AG09309 (cell line): ENCODE measurements around the gene SHQ1.
"Not testable (repeated sequence)": the region's sequence is repeated elsewhere in the genome, so short reads cannot be mapped to it uniquely, and the experiment has no call there.

Experiments
- DNase-seq: peaks from one replicate; pipeline ENCODE4 v3.0.0-alpha.2; 2010; ENCODE audit warnings: low read depth
- H3K4me3 ChIP-seq: 2 replicates; pipeline ENCODE4 v1.5.1; 2011; ENCODE audit warnings: mild to moderate bottlenecking, low read depth, low read length, moderate library complexity; ENCODE audit not compliant: control insufficient read depth
- TF ChIP-seq, protein P1 (sequence below): IDR thresholded peaks from 2 replicates; pipeline ENCODE4 v1.5.1; 2011; ENCODE audit warnings: mild to moderate bottlenecking, low read depth, low read length, inconsistent platforms; ENCODE audit not compliant: insufficient read depth, control insufficient read depth; ENCODE audit errors: missing control alignments

Gene SHQ1

DNA sequence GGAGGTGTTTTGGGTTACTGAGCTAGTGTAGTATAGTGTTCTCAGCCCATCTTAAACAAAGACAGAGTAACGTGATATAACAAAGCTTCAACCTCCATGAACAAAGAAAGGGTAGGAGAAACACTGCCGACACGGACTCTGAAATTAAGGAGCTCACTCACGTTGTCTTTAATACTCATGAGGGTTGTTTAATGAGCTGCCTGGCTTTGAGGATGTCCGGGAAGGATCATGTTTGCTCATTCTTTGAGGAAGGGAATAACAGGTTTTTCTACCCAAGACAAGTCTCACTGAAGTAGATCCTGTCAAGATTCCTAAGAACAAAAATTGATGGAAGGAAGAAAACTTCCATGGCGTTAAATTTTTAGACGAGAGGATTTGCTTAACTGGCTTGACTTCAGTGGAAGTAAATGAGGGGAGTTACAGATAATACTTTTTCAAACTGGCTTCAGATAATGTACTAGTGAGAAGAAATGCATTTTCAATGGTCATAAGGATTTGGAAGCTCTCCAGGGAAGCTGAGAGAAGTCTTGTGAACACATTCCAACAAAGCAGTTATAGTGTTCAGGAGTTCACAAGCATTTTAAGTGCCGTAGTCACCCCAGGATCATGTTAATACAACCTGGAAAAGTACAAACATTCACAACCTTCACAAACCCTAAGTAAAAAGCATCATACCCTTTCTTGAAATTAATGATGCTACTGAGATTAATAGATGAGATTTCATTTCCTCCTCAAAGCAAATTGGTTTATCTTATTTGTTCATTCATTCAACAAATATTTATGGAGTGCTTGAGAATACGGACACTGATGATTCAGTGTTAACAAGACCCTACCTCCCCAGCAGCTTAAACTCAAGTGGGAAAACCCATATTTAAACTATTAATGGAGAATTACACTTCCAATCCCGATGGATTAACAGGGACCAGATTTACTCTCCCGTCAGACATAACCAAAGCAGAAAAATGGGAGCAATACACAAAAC is 101.5 kb downstream of the SHQ1 start:
- TF ChIP-seq, protein P1, sequence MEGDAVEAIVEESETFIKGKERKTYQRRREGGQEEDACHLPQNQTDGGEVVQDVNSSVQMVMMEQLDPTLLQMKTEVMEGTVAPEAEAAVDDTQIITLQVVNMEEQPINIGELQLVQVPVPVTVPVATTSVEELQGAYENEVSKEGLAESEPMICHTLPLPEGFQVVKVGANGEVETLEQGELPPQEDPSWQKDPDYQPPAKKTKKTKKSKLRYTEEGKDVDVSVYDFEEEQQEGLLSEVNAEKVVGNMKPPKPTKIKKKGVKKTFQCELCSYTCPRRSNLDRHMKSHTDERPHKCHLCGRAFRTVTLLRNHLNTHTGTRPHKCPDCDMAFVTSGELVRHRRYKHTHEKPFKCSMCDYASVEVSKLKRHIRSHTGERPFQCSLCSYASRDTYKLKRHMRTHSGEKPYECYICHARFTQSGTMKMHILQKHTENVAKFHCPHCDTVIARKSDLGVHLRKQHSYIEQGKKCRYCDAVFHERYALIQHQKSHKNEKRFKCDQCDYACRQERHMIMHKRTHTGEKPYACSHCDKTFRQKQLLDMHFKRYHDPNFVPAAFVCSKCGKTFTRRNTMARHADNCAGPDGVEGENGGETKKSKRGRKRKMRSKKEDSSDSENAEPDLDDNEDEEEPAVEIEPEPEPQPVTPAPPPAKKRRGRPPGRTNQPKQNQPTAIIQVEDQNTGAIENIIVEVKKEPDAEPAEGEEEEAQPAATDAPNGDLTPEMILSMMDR, result no peak
- H3K4me3 ChIP-seq, result no peak overlapping the region
- DNase-seq, result no peak

DNA sequence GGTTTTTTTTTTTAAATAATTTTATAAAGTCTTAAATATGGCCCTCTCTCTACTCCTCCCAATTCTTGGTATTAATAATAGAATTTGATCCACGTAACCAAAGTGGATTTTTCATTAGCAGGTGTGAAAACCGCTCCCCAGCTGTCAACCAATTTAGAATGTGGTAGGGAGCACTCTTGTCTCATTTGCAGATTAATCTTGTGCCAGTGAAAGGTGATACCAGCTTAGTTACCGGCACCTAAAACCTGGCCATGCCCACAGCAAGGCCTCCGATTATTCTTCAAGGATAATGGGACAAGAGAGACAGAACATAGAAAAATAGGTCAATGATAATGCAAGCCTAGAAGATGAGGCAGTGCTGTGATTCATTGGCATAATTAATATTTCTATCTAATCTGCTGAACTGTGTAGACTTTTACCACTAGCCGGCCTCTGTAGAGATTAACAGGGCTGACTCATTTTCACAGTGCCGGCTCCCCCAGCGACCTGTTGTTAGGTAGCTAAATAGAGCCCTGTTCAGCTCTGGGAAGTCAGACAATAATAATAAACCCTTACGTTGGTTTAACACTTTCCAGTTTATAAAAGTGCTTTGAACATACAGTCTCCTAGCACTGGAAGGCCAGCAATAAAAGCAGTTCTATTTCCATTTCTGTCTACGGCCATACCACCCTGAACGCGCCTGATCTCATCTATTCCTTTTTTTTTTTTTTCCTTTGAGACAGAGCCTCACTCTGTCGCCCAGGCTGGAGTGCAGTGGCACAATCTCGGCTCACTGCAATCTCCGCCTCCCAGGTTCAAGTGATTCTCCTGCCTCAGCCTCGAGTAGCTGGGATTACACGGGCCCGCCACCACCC is 102.9 kb downstream of the SHQ1 start:
- no peak overlapping the region for H3K4me3 ChIP-seq
- TF ChIP-seq, protein P1, result no peak
- DNase-seq, result no peak

DNA sequence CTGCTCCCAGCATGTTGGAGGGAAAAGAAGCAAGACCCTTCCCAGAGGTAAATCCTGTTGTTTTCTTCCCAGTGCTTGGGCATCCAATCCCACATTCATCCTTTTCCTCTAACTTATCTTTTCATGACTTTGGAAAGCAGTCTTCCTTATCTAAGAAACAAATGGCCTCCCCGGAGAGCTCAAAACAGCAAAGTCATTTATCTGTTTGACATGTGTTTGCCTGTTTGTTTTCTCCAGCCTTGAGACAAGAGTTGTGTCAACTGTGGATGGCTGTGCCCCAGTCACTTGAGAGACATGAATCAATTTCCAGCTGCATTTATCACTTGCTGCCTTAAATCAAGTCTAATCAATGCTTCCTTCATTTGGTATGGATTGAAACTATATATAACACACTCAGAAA is 103.9 kb downstream of the SHQ1 start:
- no peak for DNase-seq
- TF ChIP-seq, protein P1, result no peak
- H3K4me3 ChIP-seq, result no peak overlapping the region

DNA sequence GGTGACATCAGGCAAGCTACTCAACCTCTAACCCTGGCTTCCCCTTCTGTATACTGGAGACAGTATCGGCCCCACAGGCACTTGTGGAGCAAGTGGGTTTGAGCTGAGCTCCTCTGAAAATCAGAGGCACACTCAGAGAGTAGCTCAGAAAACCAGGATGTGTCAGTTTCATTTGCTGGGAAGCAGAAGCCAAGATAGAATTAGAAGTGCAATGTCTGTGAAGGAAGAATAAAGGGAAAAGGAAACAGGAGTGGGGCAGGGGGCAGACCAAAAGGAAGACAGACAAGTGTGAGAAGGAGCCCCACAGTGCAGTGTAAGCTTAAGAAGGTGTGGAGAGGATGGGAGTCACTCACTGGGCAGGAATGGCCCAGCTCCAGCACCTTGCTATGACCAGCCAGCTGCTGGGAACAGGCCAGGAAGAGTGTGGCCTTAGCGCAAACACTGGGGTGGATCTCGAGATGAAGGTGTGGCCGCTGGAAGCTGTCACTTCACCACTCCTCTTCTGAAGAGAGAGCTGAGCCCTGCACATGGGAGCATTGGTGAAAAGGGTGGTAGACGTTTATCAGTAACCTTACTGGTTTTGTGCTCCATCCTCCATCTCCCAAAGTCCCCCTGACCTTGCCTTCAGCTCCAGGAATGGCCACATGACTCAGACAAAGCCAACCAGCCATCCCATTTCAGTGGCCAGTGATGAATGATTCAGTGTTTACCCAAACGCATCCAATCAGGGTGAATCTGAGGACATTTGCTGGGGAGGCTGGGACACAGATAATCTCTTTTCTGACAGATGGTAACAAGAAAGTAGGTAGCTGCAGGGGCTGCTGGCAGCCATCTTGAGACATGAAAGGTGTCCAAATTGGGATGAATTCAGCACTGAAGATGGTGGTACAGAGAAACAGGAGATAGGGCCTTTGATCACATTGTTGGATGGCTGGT is 108.4 kb downstream of the SHQ1 start:
- no peak for DNase-seq
- TF ChIP-seq, protein P1, result no peak
- H3K4me3 ChIP-seq, result no peak overlapping the region

DNA sequence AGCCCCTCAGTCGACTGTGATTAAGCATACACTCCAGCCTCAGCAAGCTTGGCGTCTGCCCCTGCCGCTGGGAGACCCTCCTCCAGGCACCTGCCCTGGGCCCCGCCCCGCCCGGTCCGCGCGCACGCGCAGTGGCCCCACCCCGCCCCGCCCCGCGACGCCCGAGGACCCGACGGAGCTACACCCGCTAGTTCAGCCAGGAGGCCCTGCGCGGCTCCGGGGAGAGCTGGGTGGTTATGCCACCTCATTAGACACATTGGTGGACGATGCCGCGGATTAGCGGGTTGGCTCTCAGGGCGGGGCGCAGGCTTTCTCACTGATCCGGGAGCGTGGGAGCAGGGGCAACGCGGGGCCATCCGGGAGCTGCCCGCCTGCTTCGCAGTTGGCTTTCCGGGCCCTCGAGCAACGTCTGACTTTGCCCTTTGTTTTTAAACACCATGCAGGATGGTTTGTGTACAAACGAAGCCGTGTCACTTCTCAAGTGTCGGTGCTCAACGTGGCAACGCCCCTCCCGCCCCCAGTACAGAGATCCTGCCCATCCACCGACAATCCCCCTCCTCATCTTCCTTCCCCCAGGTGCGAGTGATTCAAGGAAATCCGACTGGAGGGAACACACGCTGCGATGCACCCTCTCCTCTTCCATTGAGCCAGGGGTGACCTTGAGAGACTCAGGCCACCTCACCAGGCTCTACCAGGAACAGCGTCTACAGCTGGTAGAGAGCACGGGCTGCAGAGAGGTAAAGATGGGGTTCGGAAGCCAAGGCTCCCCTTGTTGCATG is 109.3 kb downstream of the SHQ1 start:
- TF ChIP-seq, protein P1, result no peak
- DNase-seq, result no peak
- peak overlapping the region; percentile 22 for H3K4me3 ChIP-seq

DNA sequence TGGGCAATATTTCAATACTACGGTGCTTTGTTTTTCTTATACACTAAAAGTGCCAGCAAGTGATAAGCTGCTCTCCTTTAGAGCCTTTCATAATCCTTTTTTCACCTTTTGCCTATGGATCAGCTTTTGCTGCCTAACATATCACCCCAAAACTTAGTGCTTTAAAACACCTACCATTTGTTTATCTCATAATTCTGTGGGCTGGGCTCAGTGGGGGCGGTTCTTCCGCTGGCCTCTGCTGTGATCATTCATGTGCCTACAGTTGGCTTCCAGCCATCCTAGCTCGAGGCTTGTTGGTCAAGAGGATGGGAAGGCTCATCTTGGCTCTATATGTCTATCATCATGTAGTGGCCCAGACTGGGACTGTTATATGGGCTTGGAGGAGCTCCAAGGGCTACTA is 113.2 kb downstream of the SHQ1 start:
- not testable (repeated sequence) for H3K4me3 ChIP-seq, DNase-seq
